Spleen (tissue), 11 donors: ENCODE results near the gene PILRA. TPM values are rescaled to one million over a fixed set of nuclear protein-coding genes. Genes with fewer than 3 reads are reported as not detected.

Experiments
- DNase-seq: peaks from one replicate; pipeline ENCODE4 v3.0.0-alpha.2; 2020
- H3K27ac ChIP-seq, 8 donors: fragments of 200-600 bp; sonication (generic) in 7 of 8; 1 replicate in 4 of 8; 2 replicates in 4 of 8; pipeline versions ENCODE4 v1.5.0 to v1.8.0; 2016 to 2021; ENCODE audit warnings: inconsistent platforms in 4 of 8, mild to moderate bottlenecking in 4 of 8, moderate library complexity in 1 of 8
- H3K27me3 ChIP-seq, 7 donors: fragments of 200-600 bp; sonication (generic) in 6 of 7; replicated peaks in 1 of 7; 1 replicate in 4 of 7; 2 replicates in 3 of 7; pipeline versions ENCODE4 v1.5.0 to v1.8.0; 2016 to 2021; ENCODE audit warnings: inconsistent platforms in 3 of 7, mild to moderate bottlenecking in 1 of 7
- H3K36me3 ChIP-seq, 6 donors: fragments of 200-600 bp; sonication (generic) in 5 of 6; 1 replicate in 4 of 6; 2 replicates in 2 of 6; pipeline versions ENCODE4 v1.5.0 to v1.8.0; 2016 to 2021; ENCODE audit warnings: inconsistent platforms in 2 of 6
- H3K4me1 ChIP-seq, 6 donors: fragments of 200-600 bp; sonication (generic) in 5 of 6; 1 replicate in 3 of 6; 2 replicates in 3 of 6; pipeline versions ENCODE4 v1.5.0 to v1.8.0; 2016 to 2021; ENCODE audit warnings: inconsistent platforms in 3 of 6
- H3K4me3 ChIP-seq, 8 donors: fragments of 200-600 bp; sonication (generic) in 7 of 8; 1 replicate in 4 of 8; 2 replicates in 4 of 8; pipeline versions ENCODE4 v1.5.0 to v1.8.0; 2016 to 2021; ENCODE audit warnings: inconsistent platforms in 4 of 8, mild to moderate bottlenecking in 4 of 8, moderate library complexity in 2 of 8
- H3K9me3 ChIP-seq, 8 donors: fragments of 200-600 bp; sonication (generic) in 7 of 8; 1 replicate in 4 of 8; 2 replicates in 4 of 8; pipeline versions ENCODE4 v1.5.0 to v1.8.0; 2016 to 2021; ENCODE audit warnings: inconsistent platforms in 4 of 8
- POLR2A ChIP-seq, 3 donors: fragments of 450-650 bp; IDR thresholded peaks; one replicate each; pipeline ENCODE4 v1.5.1; 2017; ENCODE audit warnings: antibody characterized with exemption in 3 of 3, mild to moderate bottlenecking in 1 of 3
- POLR2AphosphoS5 ChIP-seq, 3 donors: sonication (generic); formaldehyde crosslinking; IDR thresholded peaks; one replicate each; pipeline ENCODE4 v1.5.1; 2017; ENCODE audit warnings: antibody characterized with exemption in 3 of 3
- WGBS, 5 donors: extraction: QIAGEN DNeasy Blood & Tissue Kit in 3 of 5; methylation state at CpG; one replicate each; pipeline versions ENCODE4 v1.1.5 to v1.1.7; 2013 to 2018; 5-methylcytosine and 5-hydroxymethylcytosine counted together
- intact Hi-C: fragments of 100-400 bp; cut with DNase I; formaldehyde crosslinking; loops from one replicate; pipeline ENCODE4 v1.15.0; 2023; ENCODE audit warnings: low total_unique reads
- polyA plus RNA-seq, 3 donors: library from polyadenylated mRNA; stranded (reverse); fragments of 200-250 nt; gene quantifications; one replicate each; pipeline ENCODE4 v1.2.1, GENCODE V29; 2013
- total RNA-seq, 7 donors: library from RNA; depleted of rRNA in 3 of 7; stranded (reverse); fragments of >200 nt in 3 of 7; fragmentation: NEBNext Ultra II Directional in 4 of 7; extraction: Animal tissue kit (Norgen Biotek cat#: 25700) in 4 of 7; gene quantifications; one replicate each; pipeline versions ENCODE4 v1.1.0 to v1.2.1, GENCODE V29; 2016 to 2021
- TF ChIP-seq, protein P1 (sequence below), 11 experiments: fragments of 200-600 bp in 7 of 11; fragments of 450-650 bp in 4 of 11; sonication (generic) in 4 of 11; IDR thresholded peaks in 8 of 11; conservative IDR thresholded peaks in 3 of 11; 1 replicate in 7 of 11; 2 replicates in 4 of 11; pipeline versions ENCODE4 v1.4.0 to v1.8.0; 2016 to 2021; ENCODE audit warnings: antibody characterized with exemption in 11 of 11, inconsistent platforms in 4 of 11, mild to moderate bottlenecking in 1 of 11
- donor health status: healthy with polysubstance abuse.
- donor health status: DM: no; HTN: no; CAD: no; lungs with moderate emphysema.
- donor health status: DM: no; HTN: no; CAD: no.
- donor health status: Bipolar disorder and iron deficiency.
- donor health status: healthy.
- donor health status: DM: no; HTN: no; CAD: no.
- donor health status: DM: yes; HTN: yes; CAD: no.

Gene PILRA
- total and polyA plus RNA-seq, 10 donors: 5.8 to 61.1 (median 25.8) TPM

DNA sequence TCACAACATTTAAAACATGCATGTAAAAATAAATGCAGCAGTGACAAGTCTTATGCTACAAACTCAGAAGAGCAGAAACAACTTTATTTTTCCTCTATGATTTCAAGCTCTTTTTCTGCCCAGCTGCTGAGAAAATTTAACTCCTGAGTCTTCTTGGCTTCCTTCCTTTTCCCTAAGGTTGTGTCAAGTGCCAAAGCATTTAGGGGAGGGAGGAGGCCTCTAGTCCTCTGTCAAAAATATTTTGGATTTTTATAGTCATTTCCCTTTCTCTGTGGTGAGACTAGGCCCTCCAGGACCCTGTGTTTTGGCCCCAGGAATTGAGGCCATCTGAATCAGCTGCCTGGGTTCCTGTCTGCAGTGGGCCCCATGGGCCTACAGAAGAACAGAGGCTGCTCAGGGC, 26.4 kb upstream of the PILRA start:
- Histone ChIP-seq H3K4me1 (peaks cover 4 to 49% (median 18%) of the 10 kb centered on the region in 6 donors), H3K4me3 (no peak overlapping the region), H3K36me3 (peaks cover 3 to 85% (median 48%) of the 10 kb centered on the region in 6 donors), H3K9me3 (no peaks in the 10 kb centered on the region), H3K27me3 (no peaks in the 10 kb centered on the region), H3K27ac (no peak overlapping the region)
- intact Hi-C loops: loop anchor here (10.0 kb wide), 1 partner anchor 212 kb away; no protein-coding TSS in a partner anchor
- TF ChIP-seq POLR2AphosphoS5 (IDR thresholded peaks at IDR 0.05) (no peak), POLR2A (IDR thresholded peaks at IDR 0.05) (no peak)
- TF ChIP-seq, protein P1, sequence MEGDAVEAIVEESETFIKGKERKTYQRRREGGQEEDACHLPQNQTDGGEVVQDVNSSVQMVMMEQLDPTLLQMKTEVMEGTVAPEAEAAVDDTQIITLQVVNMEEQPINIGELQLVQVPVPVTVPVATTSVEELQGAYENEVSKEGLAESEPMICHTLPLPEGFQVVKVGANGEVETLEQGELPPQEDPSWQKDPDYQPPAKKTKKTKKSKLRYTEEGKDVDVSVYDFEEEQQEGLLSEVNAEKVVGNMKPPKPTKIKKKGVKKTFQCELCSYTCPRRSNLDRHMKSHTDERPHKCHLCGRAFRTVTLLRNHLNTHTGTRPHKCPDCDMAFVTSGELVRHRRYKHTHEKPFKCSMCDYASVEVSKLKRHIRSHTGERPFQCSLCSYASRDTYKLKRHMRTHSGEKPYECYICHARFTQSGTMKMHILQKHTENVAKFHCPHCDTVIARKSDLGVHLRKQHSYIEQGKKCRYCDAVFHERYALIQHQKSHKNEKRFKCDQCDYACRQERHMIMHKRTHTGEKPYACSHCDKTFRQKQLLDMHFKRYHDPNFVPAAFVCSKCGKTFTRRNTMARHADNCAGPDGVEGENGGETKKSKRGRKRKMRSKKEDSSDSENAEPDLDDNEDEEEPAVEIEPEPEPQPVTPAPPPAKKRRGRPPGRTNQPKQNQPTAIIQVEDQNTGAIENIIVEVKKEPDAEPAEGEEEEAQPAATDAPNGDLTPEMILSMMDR (IDR thresholded peaks at IDR 0.05 in 8 of 11, conservative IDR thresholded peaks at IDR 0.05 in 3 of 11): no peak
- DNase-seq: peak; percentile 19

DNA sequence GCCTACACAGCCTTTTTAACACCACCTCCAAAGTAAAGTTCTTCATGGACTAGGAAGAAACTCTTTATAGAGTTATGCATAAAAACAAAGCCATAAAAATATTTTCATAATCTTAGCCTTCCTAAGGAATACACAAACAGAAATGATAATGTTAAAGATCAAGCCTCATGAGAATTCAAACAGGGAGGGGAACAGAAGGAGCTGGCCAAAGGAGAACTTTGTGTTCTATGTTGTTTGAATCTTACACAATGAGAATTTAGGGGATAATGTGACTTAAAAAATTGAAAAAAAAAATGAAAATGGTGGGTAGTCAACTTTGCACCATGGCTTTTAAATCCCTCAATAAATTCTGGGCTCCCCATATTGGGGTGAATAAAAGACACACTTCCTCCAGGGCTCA, 24.5 kb upstream of the PILRA start:
- TF ChIP-seq POLR2A (IDR thresholded peaks at IDR 0.05): no peak
- TF ChIP-seq, protein P1 (IDR thresholded peaks at IDR 0.05 in 8 of 11, conservative IDR thresholded peaks at IDR 0.05 in 3 of 11): no peak
- intact Hi-C loops: loop anchor here (10.0 kb wide), 1 partner anchor 214 kb away; no protein-coding TSS in a partner anchor
- no peak for DNase-seq
- Histone ChIP-seq H3K36me3 (peaks cover 6 to 85% (median 61%) of the 10 kb centered on the region in 6 donors), H3K27me3 (no peaks in the 10 kb centered on the region), H3K4me3 (no peak overlapping the region), H3K9me3 (no peaks in the 10 kb centered on the region), H3K27ac (no peak overlapping the region), H3K4me1 (peaks cover 4 to 48% (median 21%) of the 10 kb centered on the region in 6 donors)

DNA sequence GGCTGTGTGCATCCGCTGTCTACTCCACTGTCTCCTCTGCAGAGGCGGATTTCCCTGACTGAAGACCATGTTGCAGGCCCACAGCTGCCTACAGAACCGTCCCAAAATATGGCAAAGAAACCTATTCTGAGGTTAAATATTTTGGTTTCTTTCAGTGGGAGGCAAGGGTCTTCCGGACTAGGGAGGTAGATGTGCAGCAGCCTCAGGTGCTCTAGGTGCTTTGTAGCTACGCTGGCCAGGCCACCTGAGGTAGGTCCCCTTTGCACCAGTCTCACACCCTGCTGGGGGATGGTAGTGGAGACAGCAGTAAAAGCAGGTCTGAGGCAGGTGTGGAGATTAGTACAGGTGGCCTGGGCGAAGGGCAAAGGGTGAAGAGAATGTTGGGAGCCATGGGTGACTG, 23.5 kb upstream of the PILRA start:
- intact Hi-C loops: loop anchor here (10.0 kb wide), 2 partner anchors 55 to 215 kb away; no protein-coding TSS in a partner anchor
- WGBS, 5 donors: 95 to 100% (median 97%) methylated on average over 6 of the region's 6 CpGs

DNA sequence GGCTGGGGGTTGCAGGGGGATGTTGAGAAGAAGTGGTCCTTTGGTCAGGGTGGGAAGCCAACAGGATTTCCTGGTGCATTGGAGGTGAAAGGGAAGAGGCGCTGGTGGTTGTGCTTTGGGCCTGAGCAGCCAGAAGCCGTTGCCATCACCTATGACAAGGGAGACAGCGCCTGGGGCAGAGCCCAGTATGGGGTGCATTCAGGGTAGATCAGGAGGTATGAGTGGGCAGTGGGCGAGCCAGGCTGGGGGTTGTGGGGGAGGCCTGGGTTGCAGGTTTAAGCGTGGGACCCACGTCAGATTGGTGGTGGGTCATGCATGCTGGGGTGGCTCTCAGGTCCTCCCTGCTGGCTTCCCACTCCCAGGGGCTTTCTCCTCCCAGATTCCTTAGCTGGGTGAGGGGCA, 21.6 kb upstream of the PILRA start:
- H3K36me3 ChIP-seq: peaks cover 3 to 100% (median 80%) of the 10 kb centered on the region in 6 donors
- intact Hi-C loops: loop anchor here (10.0 kb wide), 1 partner anchor 53 kb away; no protein-coding TSS in a partner anchor
- H3K9me3 ChIP-seq: no peaks in the 10 kb centered on the region
- peak overlapping the region in 2 of 8 donors; percentile 36 to 65 for H3K4me3 ChIP-seq
- H3K27me3 ChIP-seq: no peaks in the 10 kb centered on the region
- 76 to 85% (median 78%) methylated on average over 6 of the region's 6 CpGs for WGBS, 5 donors
- DNase-seq: peak; percentile 76
- peaks cover 0 to 49% (median 11%) of the 10 kb centered on the region in 6 donors for H3K4me1 ChIP-seq
- TF ChIP-seq POLR2A (IDR thresholded peaks at IDR 0.05): no peak
- no peak for TF ChIP-seq POLR2AphosphoS5 (IDR thresholded peaks at IDR 0.05)
- TF ChIP-seq, protein P1 (IDR thresholded peaks at IDR 0.05 in 8 of 11, conservative IDR thresholded peaks at IDR 0.05 in 3 of 11): no peak
- peak overlapping the region in 5 of 8 donors; percentile 48 to 89 (median 81) for H3K27ac ChIP-seq

More for the DNA sequence above, 23.5 kb upstream of the PILRA start:
- Histone ChIP-seq H3K9me3 (no peaks in the 10 kb centered on the region), H3K27me3 (no peaks in the 10 kb centered on the region), H3K36me3 (peaks cover 6 to 91% (median 68%) of the 10 kb centered on the region in 6 donors), H3K4me1 (peaks cover 0 to 43% (median 12%) of the 10 kb centered on the region in 6 donors), H3K4me3 (no peak overlapping the region), H3K27ac (no peak overlapping the region)
- TF ChIP-seq POLR2AphosphoS5 (IDR thresholded peaks at IDR 0.05): peak in 1 of 3 donors; percentile 16
- TF ChIP-seq, protein P1 (IDR thresholded peaks at IDR 0.05 in 8 of 11, conservative IDR thresholded peaks at IDR 0.05 in 3 of 11): no peak
- no peak for DNase-seq
